ENCODE data around the gene COLQ. TPM values are rescaled to one million over a fixed set of nuclear protein-coding genes. Genes with fewer than 3 reads are reported as not detected.
"Not testable (repeated sequence)": the region's sequence is repeated elsewhere in the genome, so short reads cannot be mapped to it uniquely, and the experiment has no call there.

The COLQ gene
- total RNA-seq, 1 experiment from 2014 or later, result not detected

DNA sequence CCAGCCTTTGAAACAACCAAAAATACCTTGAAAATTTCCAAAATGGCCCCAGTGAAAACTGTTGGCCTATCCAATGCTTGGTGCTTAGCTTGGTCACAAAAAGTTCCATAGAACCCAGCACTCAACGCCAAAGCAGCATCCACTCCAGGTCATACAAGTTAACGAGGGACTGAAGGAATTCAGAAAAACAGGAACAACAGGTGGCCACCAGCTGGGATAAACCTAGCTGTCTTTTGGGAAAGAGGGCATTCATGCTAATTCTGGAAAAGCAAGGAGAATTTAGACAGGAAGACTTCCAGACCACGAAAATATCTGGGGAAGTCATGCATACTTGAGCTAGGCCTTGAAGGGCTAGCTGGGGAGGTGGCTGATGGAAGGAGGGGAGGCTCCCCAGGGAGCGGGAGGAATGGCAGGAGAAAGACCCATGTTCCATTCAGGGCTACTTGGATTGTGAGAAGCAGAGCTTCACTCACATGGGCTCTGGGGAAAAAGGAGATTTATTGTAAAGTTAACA lies 28.6 kb downstream of the COLQ start:
- DNase-seq (ENCODE audit: low spot score), result no peak

DNA sequence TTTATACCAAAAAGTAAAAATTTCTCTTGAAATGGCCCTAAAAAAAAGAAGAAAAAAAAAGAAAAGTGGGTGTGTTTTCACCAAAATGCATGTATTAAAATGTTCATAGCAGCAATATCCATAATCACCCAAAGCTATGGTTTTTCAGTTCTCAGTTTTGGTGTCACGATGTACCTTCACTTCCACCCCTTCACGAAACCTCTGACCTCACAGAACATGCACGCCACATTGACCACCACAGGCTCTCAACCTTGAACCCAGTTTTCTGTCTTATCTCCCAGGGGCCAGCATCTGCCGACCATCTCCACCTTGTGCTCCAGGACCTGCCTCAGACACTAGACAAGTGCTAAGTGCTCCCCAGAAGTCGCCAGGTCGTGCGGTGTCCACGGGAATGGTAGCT lies 30.4 kb downstream of the COLQ start:
- no peak for DNase-seq (ENCODE audit: low spot score)

DNA sequence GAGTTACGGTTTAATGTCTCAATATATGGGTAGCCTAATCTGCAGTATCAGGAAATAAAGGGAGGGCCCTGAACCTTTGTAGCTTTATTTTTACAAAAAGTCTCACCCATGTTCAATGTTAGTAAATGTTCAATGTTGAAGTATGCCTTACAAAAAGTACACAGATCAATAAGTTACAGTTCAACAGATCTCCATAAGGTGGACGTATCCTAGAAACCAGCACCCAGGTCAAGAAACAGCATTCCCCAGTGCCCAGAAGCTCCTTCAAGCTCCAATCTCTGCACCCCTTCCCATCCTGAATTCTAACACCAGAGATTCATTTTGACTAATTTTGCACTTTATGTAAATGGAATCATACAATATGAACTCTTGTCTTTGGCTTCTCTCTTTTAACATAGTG lies 31.3 kb downstream of the COLQ start:
- DNase-seq (ENCODE audit: low spot score), result no peak

DNA sequence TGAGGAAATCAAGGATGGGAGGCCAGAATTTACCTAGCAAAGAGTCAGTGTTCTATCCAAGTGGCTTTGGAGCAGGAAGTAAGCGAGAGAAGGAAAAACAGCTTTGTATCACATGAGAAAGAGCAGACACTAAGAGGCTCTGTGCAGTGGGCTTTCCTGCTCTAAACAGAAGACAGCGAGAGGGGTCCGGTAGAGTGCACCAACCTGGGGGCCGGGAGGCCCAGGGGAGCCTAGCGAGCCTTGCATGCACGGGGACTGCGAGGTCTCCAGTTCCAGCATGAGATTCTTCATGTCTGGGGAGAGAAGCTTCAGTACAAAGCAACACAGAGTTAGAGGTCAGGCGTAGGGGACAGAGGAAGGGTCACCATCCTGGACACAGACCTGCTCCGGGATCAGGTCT lies 33.5 kb downstream of the COLQ start:
- DNase-seq (ENCODE audit: low spot score), result no peak

DNA sequence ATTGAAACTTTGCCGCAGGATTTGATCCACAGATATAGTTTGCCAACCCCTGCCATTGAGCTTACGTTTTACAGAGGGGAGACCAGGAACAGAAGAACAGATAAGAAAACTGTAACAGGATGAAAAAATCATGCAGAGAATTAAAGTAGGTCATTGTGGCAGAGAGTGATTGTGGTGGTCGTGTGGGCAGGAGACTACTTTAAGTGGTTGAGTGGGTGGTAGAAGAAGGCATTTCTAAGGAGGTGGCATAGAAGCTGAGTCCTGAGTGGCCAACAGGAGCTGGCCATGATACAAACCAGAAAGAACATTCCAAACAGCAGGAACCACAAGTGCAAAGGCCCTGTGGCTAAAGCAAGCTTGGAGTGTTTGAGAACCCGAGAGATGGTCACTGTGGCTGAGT lies 34.5 kb downstream of the COLQ start:
- DNase-seq (ENCODE audit: low spot score), result no peak

DNA sequence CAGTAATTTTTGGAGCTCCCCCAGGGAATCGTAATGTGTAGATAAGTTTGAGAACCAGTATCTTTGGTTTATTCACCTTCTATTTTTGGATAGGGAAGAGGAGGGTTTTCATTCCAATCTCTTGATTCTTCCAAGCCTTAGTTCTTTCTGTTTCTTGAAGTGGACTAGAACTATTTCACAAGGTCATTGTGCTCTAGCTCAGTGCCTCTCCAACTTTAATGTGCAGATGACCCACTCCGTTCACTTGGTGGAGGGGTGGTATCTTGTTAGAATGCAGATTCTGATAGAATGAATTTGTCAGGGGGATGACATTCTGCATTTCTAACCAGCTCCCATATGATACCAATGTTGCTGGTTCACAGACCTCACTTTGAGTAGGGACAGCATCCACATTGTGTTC lies 35.5 kb downstream of the COLQ start:
- no peak for DNase-seq (ENCODE audit: low spot score)

DNA sequence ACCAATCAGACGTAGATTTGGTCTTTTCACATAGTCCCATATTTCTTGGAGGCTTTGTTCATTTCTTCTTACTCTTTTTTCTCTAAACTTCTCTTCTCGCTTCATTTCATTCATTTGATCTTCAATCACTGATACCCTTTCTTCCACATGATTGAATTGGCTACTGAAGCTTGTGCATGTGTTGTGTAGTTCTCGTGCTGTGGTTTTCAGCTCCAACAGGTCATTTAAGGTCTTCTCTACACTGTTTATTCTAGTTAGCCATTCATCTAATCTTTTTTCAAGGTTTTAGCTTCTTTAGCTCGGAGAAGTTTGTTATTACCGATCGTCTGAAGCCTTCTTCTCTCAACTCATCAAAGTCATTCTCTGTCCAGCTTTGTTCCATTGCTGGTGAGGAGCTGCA lies 37.0 kb downstream of the COLQ start:
- DNase-seq (ENCODE audit: low spot score), result not testable (repeated sequence)

DNA sequence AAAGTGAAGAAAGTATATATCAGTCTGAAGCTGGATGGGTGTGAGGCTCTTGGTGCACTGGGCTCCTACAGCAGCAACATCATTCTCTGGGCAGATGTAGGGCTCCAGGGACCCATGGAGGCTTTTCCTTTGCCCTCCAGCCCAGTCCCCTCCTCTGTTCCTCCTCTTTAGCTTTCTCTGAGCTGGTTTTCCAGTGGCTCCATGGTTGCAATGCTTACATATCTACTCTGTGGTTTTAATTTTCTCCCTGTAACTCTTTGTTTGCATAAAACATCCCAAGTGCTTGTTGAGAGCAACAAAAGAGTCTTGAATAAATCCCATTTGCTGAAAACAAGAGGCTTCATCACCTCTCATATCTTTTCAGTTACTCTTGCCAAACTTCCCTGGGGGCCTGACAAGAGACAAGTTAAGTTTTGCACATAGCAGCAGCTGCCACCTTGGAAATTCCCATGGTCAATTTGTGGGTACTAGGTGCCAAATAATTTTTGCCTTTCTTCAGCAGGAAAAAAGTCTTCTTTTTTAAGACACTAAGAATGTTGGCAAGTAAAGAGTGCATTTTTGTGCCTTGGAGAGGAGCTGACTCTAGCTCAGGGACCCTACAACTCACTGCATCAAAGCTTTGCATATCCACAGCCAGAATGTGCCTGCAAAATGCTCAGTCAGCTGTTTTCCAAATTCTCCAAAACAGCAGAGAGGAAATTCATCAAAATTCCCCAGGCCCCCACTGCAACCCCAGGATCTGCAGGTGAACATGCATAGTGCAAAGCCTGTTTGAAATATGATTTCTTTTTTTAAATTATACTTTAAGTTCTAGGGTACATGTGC lies 41.9 kb downstream of the COLQ start:
- no peak for DNase-seq (ENCODE audit: low spot score)

DNA sequence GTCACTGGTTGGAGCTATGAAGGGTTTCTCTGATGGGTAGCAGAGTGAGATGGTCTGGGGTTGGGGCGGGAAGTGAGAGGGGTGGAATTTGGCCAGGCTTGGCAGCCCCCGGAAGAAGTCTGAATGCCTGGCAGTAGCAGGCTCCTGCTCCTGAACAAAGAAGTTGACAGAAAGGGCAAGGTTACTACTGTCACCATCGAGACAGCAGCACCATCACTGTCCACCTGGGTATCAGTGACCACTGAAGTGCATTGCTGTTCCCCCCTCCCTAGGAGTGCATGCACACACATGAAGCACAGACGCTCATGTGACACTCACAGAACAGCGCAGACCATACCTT lies 42.9 kb downstream of the COLQ start:
- no peak for DNase-seq (ENCODE audit: low spot score)

DNA sequence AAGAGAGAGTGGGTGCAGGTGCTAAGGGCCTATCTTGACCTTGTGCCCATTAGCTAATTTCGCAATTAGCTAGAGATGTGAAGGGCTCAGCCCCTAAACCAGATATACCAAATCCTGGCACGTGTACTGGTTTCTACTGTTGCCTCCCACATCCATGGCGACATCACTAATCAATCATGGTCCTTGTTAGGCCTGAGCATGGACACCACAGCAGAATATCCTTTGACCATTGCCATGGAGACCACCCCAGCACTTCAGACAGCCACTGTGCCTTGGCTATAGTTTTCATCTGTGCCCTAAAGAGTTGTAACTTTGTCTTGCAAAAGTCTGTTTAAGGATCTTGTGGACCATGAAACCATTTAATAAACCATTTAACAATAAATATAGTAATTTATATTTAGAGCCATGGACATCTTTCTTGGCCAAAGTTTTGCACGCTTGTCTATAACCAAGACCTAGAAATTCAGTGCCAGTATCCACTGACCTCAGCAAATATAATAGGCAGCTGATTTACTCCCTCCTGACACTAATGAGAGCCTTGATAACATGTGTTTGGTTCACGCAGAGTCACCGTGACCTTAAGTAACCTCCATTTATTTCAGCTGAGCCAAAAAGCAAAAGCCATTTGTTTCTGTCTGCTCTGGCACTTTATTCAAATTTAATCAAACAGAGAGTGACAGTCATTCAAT lies 43.4 kb downstream of the COLQ start:
- DNase-seq (ENCODE audit: low spot score), result no peak

DNA sequence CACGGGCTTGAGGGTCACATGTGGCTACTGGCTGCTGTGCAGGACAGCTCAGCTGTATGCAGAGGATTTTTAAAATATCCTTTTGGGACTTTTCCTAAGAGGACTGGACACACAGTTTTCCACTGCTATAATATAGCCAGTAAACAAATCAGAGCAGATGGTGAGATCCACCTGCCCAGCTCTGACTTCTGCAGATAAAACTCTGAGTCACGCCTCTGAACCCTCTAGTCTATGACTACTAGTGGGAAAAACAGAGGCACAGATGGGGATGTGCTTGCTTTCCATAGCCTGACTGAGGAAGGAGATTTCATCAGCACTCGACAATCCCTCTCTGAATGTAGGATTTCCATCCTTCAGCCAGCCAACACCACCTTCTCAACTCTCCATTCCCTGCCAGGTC lies 45.1 kb downstream of the COLQ start:
- no peak for DNase-seq (ENCODE audit: low spot score)

DNA sequence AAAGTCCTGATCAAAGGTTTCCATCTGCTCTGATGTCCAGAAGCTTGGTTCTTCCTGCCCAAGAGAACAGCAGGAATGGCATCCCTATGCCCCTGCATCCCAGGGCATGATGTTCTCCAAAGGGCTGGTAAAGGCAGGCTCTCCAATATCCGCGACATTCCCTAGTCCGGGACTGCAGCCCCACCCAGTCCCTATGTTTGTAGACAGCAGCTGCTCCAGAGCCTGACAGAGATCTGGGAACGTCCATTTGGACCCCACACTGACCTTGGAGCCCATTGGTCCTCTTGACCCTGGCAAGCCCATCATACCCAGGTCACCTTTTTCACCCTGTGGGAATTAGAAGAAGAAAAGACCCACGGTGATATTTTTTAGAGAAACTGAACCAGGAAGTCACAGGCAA lies 46.3 kb downstream of the COLQ start:
- no peak for DNase-seq (ENCODE audit: low spot score)

DNA sequence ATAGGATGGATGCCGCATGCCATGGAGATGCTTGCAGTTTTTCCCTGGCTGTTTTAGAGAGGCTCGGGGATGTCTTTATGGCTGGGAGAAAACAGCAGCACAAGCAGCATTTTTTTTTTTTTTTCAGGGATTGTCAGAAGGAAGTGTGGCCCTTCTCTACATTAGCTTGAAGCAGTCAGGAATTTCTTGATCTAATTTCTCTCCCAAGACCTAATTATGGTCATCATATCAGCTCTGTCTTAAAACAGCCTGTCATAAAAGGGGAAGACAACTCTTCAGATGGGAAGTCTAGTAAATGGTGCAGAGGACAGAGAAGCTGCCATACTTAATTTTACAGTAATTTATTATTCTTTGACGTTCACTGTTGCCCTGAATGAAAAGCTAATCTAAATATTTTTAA lies 49.6 kb downstream of the COLQ start:
- DNase-seq (ENCODE audit: low spot score), result no peak

DNA sequence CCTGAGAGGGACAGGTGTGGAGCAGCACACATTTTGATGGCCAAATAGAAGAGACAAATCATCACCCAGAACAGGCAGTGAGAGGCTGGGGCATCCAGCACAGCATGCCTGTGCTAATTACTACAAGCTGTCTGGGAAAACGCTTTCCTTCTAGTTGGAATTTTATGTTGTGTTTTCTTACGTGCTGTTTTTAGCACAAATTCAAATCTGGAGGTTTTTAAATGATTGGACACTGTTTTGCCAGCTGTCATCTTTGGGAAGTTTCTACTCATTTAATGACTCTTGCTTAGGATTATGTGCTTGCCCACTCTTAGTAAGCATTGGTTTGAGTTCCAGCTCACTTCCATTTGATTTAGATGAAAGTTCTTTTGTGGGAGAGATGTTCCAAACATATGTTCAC lies 50.7 kb downstream of the COLQ start:
- no peak for DNase-seq (ENCODE audit: low spot score)

DNA sequence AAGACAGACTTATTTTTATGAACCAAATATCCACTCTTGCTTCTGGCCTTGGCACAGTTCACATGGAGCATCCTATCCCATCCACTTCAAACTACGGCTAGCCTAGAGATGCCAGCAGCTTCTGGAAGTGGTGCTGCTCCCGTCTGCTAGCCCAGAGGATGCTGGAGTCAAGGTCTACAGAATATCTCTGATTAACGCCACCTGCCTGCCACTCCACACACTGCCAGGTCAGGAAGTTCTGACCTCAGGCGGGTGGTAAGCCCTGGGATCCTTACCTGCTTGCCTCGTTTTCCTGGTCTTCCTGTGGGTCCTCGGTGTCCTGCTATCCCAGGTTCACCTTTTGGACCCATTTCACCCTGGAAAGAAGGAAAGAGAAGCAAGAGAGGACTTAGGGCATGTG lies 51.2 kb downstream of the COLQ start:
- peak; percentile 22 for DNase-seq (ENCODE audit: low spot score)

DNA sequence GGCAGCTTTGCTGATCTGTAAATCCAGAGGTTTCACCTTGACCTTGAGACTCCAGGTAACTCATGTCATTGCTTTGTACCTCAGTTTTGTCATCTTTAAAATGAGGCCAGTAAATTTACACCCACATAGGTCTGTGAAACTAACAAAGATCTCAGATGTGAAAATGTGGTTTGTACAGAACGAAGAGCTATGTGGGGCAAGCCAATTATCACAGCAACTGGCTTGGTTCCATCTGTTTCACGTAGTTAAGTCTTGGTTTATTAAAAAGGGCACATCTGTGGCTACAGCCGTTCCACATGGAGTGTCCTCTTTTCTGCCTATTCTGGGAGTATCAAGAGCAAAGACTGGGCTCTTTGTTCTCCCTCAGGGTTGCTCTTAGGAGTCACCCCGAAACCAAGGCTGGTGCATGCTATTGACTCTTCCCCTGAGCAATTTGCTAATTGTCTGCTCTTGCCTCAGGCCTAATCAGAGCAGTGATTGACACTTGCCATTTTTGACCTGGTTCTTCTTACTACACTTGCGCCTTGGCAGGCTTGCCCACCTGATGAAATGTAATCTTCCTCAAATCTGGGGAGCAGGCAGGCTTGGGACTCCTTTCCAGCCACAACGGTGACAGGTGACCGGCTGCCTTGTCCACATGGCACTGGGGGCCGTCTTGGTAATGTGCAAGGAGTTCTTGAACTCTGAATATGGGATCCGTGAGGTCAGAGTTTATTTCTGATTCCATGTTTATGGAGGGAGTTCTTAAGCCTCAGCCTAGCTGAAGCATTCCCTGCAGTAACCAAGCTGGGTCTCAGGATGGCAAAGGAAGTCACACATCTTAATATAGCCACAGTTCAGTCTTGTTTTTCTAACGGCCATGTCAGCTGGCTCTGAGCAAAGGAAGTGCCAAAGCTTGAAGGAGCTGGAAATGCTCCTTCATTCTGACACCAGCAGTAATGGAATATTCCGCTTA lies 54.0 kb downstream of the COLQ start:
- no peak for DNase-seq (ENCODE audit: low spot score)

DNA sequence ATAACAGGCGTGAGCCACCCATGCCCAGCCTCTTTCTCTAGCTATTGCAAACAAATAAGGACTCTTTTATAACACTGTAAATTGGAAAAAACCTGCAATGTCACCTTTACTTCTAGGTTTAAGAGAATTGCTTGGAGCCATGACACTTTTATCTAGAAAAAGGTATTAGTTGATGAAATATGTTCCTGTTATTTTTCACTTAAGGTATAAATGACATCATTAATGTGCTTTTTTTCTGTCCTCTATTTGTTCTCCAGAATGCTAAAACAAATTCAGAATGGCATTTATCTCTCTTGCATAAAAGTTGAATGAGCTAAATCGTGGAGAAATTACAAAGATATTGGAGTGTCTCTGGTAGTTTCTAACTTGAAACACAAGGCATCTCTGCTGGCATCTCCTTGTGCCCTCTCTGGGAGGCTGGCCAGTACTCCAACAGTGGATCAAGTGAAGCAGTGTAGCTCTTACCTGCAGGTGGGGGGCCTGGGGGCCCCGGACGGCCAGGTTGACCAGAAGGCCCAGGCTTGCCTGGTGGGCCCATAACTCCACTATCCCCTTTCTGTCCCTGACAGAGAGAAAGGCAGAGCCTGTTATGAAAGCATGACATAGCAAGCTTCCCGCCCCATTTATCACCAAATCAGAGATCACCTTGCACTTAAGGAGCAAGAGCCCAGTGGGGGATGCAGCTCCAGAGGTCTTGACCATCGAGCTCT lies 55.5 kb downstream of the COLQ start:
- DNase-seq (ENCODE audit: low spot score), result no peak

DNA sequence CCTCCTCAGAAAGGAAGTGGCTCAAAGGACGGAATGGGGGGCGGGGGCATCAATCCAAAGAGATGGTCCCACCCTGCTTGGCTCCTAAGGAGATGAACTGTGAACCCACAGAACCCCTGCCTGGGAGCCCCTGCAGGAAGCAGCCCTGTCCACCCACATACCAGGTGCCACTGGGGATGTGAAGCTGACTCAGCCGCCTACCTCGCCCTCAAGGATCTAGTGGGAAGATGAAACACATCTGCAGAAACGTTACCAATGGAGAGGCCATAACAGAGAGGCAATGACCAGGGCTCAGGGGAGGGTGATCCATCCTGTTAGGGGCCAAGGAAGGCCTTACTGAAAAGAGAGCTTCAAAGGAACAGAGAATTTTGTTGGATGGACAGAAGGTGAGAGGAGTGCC lies 59.1 kb downstream of the COLQ start:
- DNase-seq (ENCODE audit: low spot score), result no peak

DNA sequence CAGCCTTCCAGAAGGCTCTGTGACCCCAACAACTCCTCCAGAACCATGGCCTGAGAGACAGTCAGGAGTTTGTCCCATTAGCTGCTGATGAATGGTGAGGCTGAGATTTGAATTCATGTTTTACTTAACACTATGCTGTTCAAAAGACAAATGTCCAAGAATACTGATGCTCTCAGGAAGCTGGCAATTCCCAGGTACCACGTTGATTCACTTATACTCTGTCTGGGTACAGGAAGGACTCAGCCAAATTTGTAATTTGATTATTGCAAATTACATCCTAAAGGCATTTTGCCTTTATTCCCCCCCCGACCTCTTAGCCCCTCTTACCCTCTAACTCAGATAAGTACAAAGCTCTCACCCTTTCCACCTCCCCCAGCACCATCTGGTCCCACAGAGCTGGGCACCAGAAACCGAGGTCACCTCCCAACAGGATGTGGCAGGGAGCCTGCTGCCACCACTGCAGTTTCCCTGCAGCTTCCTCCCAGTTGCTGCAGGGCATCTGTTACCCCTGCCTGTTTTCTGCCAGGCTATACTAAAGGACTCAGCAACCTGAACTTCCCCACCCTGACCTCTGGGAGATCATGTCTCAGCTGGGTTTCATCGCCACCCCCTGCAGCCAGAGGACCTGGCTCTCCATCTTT lies 60.5 kb downstream of the COLQ start:
- no peak for DNase-seq (ENCODE audit: low spot score)

DNA sequence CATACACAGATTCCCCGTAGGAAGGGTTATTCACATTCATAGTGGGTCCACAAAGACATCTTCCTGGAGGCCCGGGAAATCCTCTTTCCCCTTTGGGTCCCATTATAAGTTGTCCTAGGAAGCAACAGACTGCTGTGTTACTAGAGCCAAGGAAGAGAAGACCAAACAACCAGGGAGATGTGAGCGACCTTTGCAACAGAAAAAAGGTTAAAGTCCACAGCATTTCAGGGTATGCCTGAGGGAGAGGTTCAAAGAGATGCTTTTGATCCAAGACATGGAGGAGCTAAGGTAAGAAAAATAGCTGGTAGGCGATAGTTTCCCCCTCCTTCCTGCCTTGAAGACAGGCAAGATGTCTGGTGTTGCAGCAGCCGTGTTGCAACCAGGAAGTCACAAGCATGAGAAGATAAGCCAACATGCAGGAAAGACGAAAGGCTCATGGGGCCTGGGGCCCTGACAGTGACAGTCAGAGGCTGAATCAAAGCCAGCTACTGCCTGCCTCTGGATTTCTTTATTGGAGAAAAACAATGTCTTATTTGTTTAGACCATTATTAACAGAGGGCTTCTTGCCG lies 63.2 kb downstream of the COLQ start:
- no peak for DNase-seq (ENCODE audit: low spot score)

DNA sequence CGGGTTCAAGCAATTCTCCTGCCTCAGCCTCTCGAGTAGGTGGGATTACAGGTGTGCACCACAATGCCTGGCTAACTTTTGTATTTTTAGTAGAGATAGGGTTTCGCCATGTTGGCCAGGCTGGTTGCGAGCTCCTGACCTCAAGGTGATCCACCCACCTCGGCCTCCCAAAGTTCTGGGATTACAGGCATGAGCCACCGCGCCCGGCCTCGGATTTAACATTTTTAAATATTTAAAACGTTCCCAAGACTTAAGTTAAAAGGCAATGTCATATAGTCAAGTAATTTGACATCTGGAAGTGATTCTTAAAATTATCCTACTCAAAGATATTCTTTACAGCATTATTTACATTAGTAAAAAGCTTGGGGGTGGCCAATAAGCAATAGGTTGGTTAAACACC lies 64.6 kb downstream of the COLQ start:
- not testable (repeated sequence) for DNase-seq (ENCODE audit: low spot score)
